Measurements from ENCODE around the gene BTBD10. TPM values are rescaled to one million over a fixed set of nuclear protein-coding genes. Genes with fewer than 3 reads are reported as not detected.
"Not testable (repeated sequence)": the region's sequence is repeated elsewhere in the genome, so short reads cannot be mapped to it uniquely, and the experiment has no call there.

BTBD10 gene
- total RNA-seq, 1 experiment from 2014 or later = 117 TPM

DNA sequence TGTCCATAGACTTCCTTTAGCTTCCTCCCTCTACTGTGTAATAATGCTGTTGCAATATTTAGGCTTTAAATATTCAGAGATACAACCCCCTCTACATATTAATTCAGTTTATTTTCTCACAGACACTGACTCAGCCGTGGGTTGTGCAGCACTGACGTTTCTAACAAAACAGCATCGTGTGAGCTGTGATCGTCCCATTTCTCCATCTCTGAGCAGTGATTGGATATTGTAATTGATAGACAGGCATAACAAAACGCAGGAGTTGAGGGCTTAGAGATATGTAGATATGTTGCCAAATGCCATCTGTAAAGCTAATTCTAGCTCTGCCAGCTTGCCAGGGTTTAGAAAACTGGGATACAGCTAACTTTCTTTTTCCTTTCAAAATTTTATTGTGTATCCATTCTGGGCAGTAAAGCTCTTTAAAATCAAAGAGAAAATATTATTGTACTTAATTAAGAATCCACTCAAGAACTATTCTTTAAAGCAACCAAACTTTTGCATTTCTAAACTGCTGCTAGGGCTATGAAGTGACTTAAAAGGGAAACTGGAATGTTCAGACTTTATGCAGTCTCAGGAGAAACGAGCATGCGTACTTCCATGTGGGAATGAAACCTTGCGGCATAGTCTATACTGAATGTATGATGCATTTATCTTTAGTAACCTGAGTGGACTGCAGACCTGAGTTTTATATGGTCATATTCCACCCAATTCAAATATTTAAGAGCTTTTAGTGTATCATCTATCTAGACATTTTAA lies 22.7 kb downstream of the BTBD10 start:
- DNase-seq (ENCODE audit: low spot score) = peak; percentile 89

DNA sequence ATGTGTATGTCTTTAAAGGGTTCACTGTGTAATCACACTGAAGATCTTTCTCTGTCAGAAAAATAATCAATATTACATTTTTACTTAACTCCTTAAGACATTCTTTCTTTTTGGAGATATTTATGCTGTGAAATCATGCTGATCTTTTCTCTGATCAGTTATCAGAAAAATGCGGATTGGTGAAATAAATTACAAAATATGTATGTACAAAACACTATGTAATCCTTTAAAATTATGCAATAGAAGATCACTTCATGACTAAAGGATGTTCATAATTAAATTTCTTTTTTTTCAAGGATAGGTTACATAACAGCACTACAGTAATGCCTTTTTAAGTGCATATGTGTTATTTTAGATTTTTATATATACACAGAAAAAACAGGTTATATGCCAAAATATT lies 24.7 kb downstream of the BTBD10 start:
- DNase-seq (ENCODE audit: low spot score) = no peak

DNA sequence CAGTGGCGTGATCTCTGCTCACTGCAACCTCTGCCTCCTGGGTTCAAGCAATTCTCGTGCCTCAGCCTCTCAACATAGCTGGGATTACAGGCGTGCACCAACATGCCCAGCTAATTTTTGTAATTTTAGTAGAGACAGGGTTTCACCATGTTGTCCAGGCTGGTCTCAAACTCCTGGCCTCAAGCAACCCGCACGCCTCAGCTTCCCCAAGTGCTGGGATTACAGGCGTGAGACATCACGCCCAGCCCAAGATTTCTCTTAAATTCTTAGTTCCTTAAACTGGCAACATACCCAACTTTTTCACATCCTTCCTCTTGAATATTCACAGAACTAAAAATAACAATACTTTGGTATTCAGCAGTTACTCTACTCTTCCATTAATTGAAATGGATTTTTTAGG lies 26.2 kb downstream of the BTBD10 start:
- not testable (repeated sequence) for DNase-seq (ENCODE audit: low spot score)

DNA sequence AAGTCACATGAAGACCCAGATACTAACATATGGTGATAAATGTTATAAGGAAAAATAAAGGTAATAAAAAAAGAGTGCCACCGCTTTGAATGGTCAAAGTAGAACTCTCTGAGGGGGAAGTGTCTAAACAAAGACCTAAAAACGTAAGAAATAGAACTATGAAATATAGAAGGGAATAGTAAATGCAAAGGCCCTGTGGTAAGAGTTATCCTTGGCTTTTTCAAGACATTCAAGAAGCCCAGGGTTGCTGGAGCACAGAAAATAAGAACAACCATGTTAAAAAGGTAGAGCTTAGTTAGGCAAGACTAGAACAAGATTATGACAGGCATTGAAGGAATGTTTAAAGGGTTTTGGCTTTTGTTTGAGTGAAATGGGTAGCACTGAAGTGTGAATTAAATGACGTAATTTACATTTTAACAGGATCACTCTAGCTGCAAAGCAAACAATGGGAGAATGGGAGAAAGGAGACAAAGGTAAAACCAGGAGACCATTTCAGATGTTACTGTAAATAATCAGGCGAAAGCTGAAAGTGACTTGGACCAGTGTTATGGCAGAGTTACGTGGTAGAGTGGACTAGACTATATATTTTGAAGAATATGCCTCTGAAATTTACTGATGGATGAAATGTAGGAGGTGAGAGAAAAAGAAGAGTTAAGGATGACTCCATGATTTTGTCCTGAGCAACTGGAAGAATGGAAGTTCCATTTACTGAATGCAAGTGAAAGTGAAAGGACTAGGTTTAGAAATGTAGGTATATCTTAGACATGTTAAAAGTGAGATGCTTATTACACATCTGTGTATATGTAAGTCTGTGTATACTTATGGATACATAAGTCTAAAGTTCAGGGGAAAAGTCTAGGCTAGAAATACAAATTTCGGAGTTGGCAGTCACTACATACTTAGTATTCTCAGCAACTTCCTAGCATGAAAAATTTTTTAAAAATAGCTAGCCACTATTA lies 28.5 kb downstream of the BTBD10 start:
- no peak for DNase-seq (ENCODE audit: low spot score)

DNA sequence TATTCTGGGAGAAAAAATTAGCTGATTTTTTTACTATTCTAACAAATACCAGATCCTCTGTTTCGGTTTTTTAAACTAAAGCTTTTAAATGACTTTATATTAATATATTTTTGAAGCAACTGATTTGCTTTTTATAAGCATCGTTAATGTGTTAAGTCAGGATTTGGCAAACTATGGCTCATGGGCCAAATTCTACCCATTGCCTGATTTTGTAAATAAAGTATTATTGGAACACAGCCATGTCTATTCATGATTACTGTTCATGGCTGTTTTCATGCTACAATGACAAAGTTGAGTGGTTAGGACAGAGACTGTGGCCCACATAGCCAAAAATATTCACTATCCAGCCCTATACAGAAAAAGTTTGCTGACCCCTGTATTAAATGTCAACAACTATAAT lies 29.6 kb downstream of the BTBD10 start:
- DNase-seq (ENCODE audit: low spot score) = no peak

- DNase-seq (ENCODE audit: low spot score) = no peak
These were observed 33.2 kb downstream of the BTBD10 start for GRCh38 chr11:13429836-13430235.

GRCh38 chr11:13429288-13429687 lies 33.7 kb downstream of the BTBD10 start:
- DNase-seq (ENCODE audit: low spot score) = no peak

GRCh38 chr11:13427440-13427839 lies 35.6 kb downstream of the BTBD10 start:
- DNase-seq (ENCODE audit: low spot score) = no peak

DNA sequence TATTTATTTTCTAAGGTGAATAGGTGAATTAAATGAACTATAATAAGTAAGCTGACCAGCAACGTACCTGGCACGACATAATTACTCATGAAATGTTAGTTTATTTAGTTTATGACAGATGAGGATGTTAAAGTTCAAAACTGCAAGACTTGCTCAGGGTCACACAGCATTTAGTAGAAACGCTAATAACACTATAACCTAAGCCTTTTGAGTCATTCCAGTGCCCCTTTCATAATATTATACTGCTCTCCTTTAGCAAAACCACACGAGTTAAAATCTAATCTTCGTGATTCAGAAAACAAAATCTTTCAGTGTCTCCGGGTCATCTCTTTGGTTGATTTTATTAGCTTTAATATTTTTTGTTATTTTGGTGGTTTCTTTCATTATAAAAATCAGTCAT lies 39.6 kb downstream of the BTBD10 start:
- no peak for DNase-seq (ENCODE audit: low spot score)

GRCh38 chr11:13421561-13421960 lies 41.5 kb downstream of the BTBD10 start:
- DNase-seq (ENCODE audit: low spot score) = no peak

DNA sequence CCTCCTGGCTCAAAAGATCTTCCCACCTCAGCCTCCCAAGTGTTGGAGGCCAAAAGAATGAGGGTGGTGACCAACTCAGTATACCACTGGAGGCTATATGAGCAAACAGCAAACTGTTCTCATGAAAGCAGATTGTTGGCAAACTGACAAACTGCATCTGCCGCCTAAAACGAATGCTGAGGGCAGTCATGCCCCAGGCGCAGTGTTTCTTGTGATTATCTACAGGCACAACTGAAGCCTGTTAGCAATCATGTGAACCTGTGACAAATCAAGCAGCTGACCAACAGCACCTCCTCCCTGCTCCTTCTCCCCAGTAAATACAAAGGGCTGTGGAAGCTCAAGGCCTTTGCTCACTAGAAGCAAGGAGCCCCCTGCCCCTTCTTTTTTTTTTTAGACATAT lies 47.8 kb downstream of the BTBD10 start:
- no peak for DNase-seq (ENCODE audit: low spot score)

- DNase-seq (ENCODE audit: low spot score) = no peak
These were observed 57.8 kb downstream of the BTBD10 start for GRCh38 chr11:13405220-13405619.

GRCh38 chr11:13398335-13398734 lies 64.7 kb downstream of the BTBD10 start:
- not testable (repeated sequence) for DNase-seq (ENCODE audit: low spot score)

DNA sequence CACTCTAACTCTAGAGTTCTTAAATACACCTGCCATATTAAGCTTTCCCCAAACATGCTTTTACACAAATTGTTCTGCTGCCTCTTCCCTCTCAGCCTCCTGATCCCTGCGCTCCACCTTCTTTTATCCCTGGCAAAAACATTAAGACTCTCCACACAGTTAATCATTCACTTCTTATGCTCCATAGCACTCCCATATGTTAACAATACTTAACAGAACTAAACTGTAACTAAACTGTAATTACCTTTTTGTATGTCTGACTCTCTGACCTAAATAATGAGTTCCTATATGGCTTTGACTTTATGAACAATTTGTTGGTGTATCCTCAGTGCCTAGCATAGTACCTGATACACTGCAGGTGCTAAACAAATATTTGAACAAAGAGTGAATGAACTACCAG lies 71.8 kb downstream of the BTBD10 start:
- DNase-seq (ENCODE audit: low spot score) = no peak

GRCh38 chr11:13388741-13389140 lies 74.3 kb downstream of the BTBD10 start:
- no peak for DNase-seq (ENCODE audit: low spot score)

DNA sequence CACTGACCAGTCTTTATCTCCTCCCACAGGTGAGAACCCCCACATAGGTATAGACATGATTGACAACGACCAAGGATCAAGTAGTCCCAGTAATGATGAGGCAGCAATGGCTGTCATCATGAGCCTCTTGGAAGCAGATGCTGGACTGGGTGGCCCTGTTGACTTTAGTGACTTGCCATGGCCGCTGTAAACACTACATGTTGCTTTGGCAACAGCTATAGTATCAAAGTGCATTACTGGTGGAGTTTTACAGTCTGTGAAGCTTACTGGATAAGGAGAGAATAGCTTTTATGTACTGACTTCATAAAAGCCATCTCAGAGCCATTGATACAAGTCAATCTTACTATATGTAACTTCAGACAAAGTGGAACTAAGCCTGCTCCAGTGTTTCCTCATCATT lies 76.5 kb downstream of the BTBD10 start:
- DNase-seq (ENCODE audit: low spot score) = no peak

GRCh38 chr11:13384908-13385640 lies 77.9 kb downstream of the BTBD10 start:
- DNase-seq (ENCODE audit: low spot score) = peak; percentile 48

DNA sequence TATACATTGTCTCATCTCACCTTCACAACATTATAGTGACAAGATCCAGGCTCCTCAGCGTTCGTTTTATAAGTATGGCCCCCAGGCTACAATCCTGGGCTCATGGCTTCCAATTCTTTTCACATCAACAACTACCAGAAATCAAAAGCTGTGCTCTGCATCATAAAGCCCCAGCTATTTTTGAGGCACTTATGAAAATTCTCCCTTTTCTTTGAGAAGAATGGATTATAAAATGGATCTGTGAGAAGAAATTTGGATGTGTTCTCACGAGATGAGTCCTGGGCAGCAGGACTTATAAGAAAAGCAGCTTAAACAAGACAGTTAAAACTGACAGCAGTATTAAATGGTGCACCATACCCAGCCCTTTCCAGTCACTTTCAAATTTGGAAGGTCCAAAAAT lies 80.3 kb downstream of the BTBD10 start:
- DNase-seq (ENCODE audit: low spot score) = no peak

DNA sequence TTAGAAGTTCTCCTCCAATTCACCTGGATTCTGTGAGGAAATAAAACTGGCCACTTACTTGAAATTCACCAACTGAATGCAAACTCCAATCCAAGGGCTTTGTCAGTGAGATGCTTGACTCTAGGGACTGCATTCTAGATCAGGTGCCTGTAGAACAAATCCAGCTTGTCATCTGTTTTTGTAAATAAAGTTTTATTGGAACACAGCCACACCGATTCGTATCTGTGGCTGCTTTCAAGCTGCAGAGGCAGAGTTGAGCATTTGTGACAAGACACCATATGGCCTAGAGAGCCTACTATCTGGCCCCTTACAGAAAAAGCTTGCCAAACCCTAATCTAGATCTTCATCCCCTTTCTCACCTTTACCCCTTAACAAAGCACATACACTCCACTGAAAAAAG lies 82.3 kb downstream of the BTBD10 start:
- no peak for DNase-seq (ENCODE audit: low spot score)

DNA sequence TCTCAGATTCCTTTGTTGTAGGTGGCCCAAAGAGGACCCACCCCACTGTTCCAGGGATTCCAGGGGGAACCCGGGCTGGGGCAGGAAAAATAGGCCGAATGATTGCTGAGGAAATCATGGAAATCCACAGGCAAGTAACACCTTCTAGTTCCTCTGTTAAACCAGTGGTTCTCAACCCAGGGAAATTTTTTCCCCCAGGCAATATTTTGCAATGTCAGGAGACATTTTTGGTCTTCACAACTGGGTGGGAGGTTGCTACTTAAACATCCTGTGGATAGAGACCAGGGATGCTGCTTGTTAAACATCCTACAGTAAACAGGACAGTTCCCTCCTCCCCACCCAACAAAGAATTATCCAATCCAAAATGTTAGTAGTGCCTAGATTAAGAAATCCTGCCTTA lies 84.7 kb downstream of the BTBD10 start:
- no peak for DNase-seq (ENCODE audit: low spot score)

DNA sequence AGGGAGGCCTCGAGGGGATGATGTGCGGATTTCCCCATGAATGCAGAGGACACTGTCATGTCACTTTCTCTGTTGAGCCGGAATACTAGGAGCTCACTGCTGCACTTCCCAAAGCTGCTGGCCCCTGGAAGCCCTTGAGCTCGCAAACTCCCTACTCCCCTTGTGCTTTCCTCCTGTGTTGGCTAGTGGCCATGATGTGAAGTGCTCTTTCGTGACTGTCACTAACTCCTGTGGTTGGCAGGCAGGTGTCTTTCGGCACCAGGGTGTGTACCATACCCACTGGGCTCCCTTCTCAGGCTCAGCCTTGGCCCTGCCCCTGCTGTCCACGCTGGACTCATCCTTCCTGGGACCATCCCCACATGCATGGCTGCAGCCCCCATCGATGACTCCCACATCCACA lies 86.2 kb downstream of the BTBD10 start:
- no peak for DNase-seq (ENCODE audit: low spot score)

DNA sequence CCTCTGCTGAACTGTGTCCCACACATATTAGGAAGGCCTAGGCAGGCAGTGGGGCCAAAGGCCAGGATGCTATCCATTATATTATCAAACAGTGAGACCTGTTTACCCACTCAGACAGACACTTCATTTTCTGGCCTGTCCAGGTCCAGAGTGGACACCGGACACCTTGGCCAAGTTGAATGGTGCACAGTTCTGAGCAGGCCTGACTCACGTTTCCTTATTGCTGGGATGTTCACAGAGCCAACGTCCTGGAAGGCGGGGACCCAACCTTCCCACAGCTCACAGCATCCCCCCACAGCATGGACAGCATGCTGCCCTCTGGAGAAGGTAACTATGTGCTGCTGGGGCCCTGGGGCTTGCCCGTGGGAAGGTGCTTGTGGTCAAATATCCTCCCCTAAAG lies 86.6 kb downstream of the BTBD10 start:
- no peak for DNase-seq (ENCODE audit: low spot score)

Measured in A172 (cell line).